Skeletal muscle satellite cell (primary cell): ENCODE results near the gene RUNX2.

ENCODE experiments used
- H3K27me3 ChIP-seq: 2 replicates; pipeline ENCODE4 v1.7.0; 2013; ENCODE audit warnings: low read length; ENCODE audit not compliant: control insufficient read depth, insufficient read depth
- H3K36me3 ChIP-seq: 2 replicates; pipeline ENCODE4 v1.7.0; 2013; ENCODE audit warnings: mild to moderate bottlenecking, control low read depth, low read length; ENCODE audit not compliant: insufficient read depth
- H3K4me1 ChIP-seq: 2 replicates; pipeline ENCODE4 v1.7.0; 2013; ENCODE audit warnings: low read length; ENCODE audit not compliant: control insufficient read depth, insufficient read depth
- H3K4me2 ChIP-seq: 2 replicates; pipeline ENCODE4 v1.7.0; 2013; ENCODE audit warnings: mild to moderate bottlenecking, low read length
- H3K4me3 ChIP-seq: 2 replicates; pipeline ENCODE4 v1.7.0; 2013; ENCODE audit warnings: low read length
- H3K9ac ChIP-seq: 2 replicates; pipeline ENCODE4 v1.7.0; 2013; ENCODE audit warnings: mild to moderate bottlenecking, low read depth, low read length, moderate library complexity
- H3K9me3 ChIP-seq: replicated peaks from 2 replicates; pipeline ENCODE4 v1.7.0; 2013; ENCODE audit warnings: mild to moderate bottlenecking, control low read depth, low read length

RUNX2 gene

DNA sequence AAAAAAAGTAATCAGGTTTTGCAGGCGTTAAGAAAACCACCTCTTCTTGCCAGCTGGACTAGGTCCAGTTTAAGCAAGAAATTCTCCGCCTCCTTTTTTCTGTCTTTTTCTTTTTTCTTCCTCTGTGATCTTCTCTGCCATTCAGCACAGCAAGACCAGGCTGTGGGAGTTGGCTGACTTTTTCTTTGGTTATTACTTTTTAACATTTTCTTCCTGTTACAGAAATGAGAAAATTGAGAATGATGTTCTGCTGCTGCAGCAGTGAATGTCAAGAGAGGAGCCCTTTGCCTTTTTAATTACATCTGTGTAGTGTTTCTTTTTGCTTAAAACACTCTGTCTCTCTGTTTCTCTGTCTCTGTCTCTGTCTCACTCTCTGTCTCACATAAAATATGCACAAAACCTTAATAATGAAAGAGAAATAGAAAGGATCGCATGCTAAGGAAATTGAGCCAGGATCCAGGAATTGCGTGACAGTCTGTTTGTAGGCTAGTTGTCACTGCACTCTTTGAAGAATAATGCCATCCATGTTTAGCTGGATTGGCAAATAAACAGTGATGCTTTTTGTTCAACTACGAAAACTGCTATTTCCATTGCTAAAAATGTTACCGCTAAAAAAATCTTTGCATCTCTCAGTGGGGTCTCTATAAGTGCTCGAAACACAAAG lies 152.8 kb downstream of the RUNX2 start:
- no peaks in the 10 kb centered on the region for H3K9me3 ChIP-seq
- peak overlapping the region; percentile 23 for H3K9ac ChIP-seq
- H3K36me3 ChIP-seq, result peaks cover 26% of the 10 kb centered on the region
- H3K4me2 ChIP-seq, result peak overlapping the region; percentile 32
- peaks cover 61% of the 10 kb centered on the region for H3K4me1 ChIP-seq
- H3K27me3 ChIP-seq, result no peaks in the 10 kb centered on the region
- H3K4me3 ChIP-seq, result no peak overlapping the region

DNA sequence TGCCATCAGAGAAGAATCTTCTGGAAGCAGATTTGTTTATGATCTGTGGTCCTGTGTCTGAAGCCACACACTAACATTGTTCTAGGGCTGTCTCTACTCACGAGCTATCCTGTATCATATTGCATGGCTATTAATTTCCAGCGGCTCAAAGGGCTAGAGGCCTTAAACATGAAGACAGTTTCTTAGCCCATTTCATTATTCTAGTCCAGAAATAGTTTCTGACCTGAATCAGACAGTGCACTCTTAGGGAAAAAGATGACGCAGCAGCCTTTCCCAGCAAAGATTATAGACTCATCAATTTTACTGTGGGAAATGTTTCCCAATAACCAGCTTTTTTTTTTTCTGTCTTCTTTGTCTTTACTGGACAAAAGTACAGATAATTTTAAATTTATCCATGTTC lies 154.9 kb downstream of the RUNX2 start:
- H3K9ac ChIP-seq, result peak overlapping the region; percentile 58
- H3K9me3 ChIP-seq, result no peaks in the 10 kb centered on the region
- H3K4me2 ChIP-seq, result no peak overlapping the region
- H3K4me3 ChIP-seq, result no peak overlapping the region
- peaks cover 28% of the 10 kb centered on the region for H3K36me3 ChIP-seq
- peaks cover 42% of the 10 kb centered on the region for H3K4me1 ChIP-seq
- no peaks in the 10 kb centered on the region for H3K27me3 ChIP-seq

DNA sequence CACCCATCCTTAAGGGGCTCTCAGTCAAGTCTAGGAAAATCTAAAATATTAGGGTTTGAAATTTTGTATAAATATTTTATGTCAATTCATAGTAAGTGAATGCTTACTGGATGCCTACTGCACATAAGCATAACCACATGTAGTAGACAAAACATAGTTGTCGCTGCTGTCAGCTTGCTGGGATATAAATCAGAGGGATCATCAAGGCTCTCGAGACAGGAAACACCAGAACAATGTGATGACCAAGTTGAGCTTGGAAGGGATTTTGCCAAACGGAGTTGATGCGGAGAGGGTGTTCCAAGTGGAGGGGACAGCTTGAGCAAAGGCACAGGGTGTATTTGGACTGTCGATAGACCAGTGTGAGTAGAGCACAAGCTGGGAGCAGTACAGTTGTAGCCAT lies 155.4 kb downstream of the RUNX2 start:
- Histone ChIP-seq H3K4me1 (peaks cover 38% of the 10 kb centered on the region), H3K9ac (peak overlapping the region; percentile 58), H3K27me3 (no peaks in the 10 kb centered on the region), H3K9me3 (no peaks in the 10 kb centered on the region), H3K4me2 (no peak overlapping the region), H3K36me3 (peaks cover 27% of the 10 kb centered on the region), H3K4me3 (no peak overlapping the region)

DNA sequence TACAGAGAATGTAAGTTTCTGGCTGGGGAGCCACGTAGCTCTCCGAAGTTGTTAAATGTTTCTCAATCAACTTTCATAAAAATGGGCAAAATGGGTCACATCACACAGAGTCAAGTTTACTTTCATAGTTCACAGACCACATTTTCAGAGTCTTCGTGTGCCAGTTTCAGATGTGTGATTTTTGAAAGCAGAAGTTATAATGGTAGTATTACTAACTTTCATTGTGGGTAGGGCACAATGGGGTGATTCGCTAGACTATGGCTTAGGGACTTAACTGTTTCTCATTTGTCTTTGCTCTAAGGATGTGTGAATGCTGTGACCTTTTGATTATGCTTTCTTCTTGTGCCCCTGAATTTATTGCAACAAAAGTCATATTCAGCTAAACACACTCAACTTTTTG lies 158.6 kb downstream of the RUNX2 start:
- H3K4me1 ChIP-seq, result peaks cover 15% of the 10 kb centered on the region
- H3K36me3 ChIP-seq, result peaks cover 30% of the 10 kb centered on the region
- H3K4me2 ChIP-seq, result no peak overlapping the region
- H3K27me3 ChIP-seq, result no peaks in the 10 kb centered on the region
- H3K4me3 ChIP-seq, result no peak overlapping the region
- no peaks in the 10 kb centered on the region for H3K9me3 ChIP-seq
- no peak overlapping the region for H3K9ac ChIP-seq

DNA sequence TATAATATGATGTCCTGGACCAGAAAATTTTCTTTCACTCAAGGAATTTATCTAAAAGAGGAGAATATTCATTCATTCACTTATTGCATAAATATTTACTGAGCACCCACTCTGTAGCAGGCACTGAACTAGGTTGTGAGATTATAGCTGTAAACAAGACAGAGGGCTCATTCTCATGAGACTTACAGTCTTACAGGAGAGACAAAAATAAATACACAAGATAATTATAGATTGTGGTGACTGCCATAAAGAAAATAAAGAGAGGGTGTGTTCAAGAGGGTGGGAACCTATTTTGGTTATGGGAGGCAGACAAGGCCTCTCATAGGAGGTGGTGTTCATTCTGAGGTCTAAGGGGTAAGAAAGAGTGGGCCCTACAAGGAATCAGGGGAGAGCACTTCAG lies 159.5 kb downstream of the RUNX2 start:
- Histone ChIP-seq H3K4me2 (no peak overlapping the region), H3K9me3 (no peaks in the 10 kb centered on the region), H3K36me3 (peaks cover 37% of the 10 kb centered on the region), H3K4me3 (no peak overlapping the region), H3K9ac (no peak overlapping the region), H3K4me1 (peaks cover 13% of the 10 kb centered on the region), H3K27me3 (no peaks in the 10 kb centered on the region)

DNA sequence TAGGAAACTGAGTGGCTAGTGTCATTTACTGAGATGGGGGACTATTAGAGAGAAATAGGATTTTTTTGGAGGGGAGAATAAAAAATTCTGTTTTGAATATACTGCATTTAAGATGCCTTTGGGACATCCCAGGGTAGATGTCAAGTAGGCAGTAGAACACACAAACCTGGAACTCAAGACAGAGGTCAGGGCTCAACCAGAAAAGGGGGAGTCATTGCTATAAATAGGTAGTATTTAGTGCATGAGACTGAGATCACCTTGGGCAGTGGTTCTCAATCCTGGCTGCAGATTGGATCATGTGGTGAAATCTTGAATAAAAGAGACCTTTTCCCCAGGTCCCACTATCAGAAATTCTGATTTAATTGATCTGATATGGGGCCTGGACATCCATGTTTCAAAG lies 160.1 kb downstream of the RUNX2 start:
- Histone ChIP-seq H3K4me2 (no peak overlapping the region), H3K36me3 (peaks cover 40% of the 10 kb centered on the region), H3K9ac (no peak overlapping the region), H3K9me3 (no peaks in the 10 kb centered on the region), H3K4me3 (no peak overlapping the region), H3K4me1 (peaks cover 7% of the 10 kb centered on the region), H3K27me3 (no peaks in the 10 kb centered on the region)

DNA sequence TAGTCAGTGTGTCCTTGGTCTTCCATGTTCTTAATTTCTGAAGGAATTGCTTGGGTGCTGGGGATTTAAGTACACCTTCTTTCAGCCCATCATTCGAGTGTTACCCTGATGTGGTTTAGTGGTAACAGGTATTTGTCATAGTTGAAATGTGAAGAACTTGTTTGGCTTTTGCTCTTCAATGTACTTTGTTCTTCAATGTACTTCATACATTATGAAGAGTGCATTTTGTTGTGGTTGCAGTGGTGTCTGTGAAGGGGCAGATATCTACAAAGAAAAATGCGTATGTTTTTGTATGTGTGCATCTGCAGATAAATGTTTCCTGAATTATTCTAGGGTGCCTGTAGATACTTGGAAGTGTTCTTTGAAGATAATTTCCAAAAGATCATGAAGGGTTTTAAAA lies 160.8 kb downstream of the RUNX2 start:
- Histone ChIP-seq H3K4me3 (no peak overlapping the region), H3K36me3 (peaks cover 35% of the 10 kb centered on the region), H3K27me3 (no peaks in the 10 kb centered on the region), H3K9me3 (no peaks in the 10 kb centered on the region), H3K9ac (no peak overlapping the region), H3K4me2 (no peak overlapping the region), H3K4me1 (peaks cover 1% of the 10 kb centered on the region)

DNA sequence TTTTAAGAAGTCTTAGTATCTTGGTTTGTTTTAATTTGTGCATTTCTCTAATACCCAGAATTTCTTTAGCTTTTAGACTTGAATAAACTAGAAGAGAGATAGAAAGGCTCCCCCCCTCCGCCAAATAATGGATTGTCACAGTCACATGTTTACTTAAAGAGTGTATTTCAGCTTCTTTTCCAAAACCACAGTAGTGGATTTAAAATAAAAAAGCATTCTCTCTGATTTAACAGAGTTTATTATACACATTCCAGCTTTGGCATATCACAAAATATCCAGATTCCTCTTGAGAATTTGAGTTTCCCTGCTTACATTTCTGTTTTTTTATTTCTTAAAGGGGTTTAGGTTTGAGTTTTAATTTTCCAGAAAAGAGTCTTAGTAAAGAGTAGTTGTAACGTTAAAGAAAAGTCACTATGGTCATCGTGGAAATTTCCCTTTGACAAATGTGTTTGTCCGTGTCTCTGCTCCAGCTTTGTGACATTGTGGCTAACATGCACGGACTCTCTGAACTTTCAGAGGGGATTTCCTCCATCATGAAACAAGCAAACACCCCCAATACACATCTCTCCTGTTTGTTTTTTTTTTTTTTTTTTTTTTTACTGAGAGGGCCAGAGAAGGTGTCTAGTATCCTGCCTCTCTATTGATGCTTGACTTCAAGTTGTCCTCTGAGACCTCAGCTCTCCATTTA lies 163.1 kb downstream of the RUNX2 start:
- H3K9ac ChIP-seq, result no peak overlapping the region

DNA sequence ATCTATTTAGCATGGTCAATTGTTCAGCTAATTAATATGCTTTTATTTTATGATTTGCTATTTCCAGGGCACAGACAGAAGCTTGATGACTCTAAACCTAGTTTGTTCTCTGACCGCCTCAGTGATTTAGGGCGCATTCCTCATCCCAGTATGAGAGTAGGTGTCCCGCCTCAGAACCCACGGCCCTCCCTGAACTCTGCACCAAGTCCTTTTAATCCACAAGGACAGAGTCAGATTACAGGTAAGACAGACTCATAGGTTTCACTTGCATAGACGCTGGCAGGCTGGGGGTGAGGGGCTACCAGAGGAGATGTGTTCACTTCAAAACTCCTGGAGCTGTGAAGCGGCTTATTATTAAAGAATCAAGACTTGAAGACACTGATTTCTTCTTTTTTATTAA lies 163.7 kb downstream of the RUNX2 start:
- no peak overlapping the region for H3K4me3 ChIP-seq
- H3K4me2 ChIP-seq, result no peak overlapping the region
- H3K36me3 ChIP-seq, result peaks cover 51% of the 10 kb centered on the region
- H3K4me1 ChIP-seq, result no peaks in the 10 kb centered on the region
- H3K9me3 ChIP-seq, result no peaks in the 10 kb centered on the region
- H3K27me3 ChIP-seq, result no peaks in the 10 kb centered on the region
- H3K9ac ChIP-seq, result no peak overlapping the region

More for the DNA sequence above, 163.1 kb downstream of the RUNX2 start:
- no peaks in the 10 kb centered on the region for H3K4me1 ChIP-seq
- H3K27me3 ChIP-seq, result no peaks in the 10 kb centered on the region
- H3K9me3 ChIP-seq, result no peaks in the 10 kb centered on the region
- H3K4me2 ChIP-seq, result no peak overlapping the region
- H3K4me3 ChIP-seq, result no peak overlapping the region
- H3K36me3 ChIP-seq, result peaks cover 48% of the 10 kb centered on the region

DNA sequence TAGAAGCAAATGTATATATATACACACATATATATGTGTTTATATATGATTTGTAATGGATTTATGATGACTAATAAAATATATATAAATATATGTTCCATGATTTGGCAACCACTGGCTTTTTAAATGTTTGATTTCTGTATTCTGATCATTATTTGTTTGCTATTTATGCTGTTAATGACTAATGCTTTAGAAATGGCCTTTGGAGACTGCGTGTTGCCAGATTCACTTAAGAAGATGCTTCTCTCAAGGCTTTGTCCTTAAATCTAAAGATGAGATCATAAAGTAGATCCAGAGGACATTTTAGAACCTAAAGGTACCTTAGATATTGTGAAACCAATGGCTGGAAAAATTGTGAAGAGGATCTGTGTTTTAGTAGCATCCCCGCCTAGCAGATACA lies 165.6 kb downstream of the RUNX2 start:
- no peak overlapping the region for H3K4me3 ChIP-seq
- no peaks in the 10 kb centered on the region for H3K9me3 ChIP-seq
- H3K36me3 ChIP-seq, result peaks cover 60% of the 10 kb centered on the region
- H3K4me2 ChIP-seq, result no peak overlapping the region
- H3K27me3 ChIP-seq, result no peaks in the 10 kb centered on the region
- H3K4me1 ChIP-seq, result no peaks in the 10 kb centered on the region
- no peak overlapping the region for H3K9ac ChIP-seq

DNA sequence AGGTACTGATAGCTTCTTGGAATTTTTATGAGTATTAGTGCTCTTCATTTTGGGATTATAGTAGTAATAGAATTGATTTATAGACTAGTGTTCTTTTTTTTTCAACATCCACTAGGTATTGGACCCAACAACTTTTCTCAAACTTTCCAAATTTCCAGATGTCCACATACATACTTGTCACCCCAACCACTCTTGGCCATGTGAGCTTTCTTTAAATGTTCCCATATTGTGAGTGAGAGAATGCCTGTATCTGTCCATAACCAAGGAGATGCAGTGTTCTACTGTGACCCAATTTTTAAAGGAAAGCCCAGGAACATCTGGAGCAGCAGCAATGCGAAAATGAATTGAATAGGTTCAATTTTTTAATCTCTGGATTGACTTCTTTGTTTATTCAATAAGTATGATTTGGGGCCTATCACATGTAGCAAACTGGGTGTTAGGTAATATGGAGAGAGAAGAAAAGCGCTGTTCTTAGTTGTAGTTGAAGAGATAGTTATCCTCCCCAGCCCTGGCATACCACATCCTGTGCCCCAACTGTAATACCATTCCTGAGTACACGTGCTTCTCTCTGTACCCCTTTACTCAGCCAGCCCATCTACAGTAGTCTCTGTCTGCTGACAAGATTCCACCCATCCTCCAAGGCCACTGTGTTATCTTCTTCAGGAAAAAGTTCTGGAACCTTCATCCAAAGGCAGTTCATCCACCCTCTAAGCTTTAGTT lies 166.4 kb downstream of the RUNX2 start:
- Histone ChIP-seq H3K27me3 (no peaks in the 10 kb centered on the region), H3K4me3 (no peak overlapping the region), H3K9me3 (no peaks in the 10 kb centered on the region), H3K9ac (no peak overlapping the region), H3K4me2 (no peak overlapping the region), H3K4me1 (no peaks in the 10 kb centered on the region), H3K36me3 (peaks cover 57% of the 10 kb centered on the region)
